Measurements from ENCODE around the gene ADISSP.

The ADISSP gene

GRCh38 chr20:3734111-3734843 is 33.3 kb downstream of the ADISSP start:
- DNase-seq, result no peak

- no peak for DNase-seq
Observed at GRCh38 chr20:3733119-3733995, 34.2 kb downstream of the ADISSP start.

- DNase-seq, result no peak
Observed at GRCh38 chr20:3732327-3733118, 35.0 kb downstream of the ADISSP start, which contains the start of gene HSPA12B. Gene HSPA12B (plus strand): TSS chr20:3732685. CDS start chr20:3738675, 5,990 bp downstream.

GRCh38 chr20:3731944-3732326 is 35.6 kb downstream of the ADISSP start:
- DNase-seq, result no peak

GRCh38 chr20:3730803-3731672 is 36.5 kb downstream of the ADISSP start:
- no peak for DNase-seq

- no peak for DNase-seq
Observed at GRCh38 chr20:3729811-3730540, 37.6 kb downstream of the ADISSP start.

GRCh38 chr20:3729378-3729777 is 38.2 kb downstream of the ADISSP start:
- DNase-seq, result no peak

GRCh38 chr20:3728876-3729275 is 38.7 kb downstream of the ADISSP start:
- DNase-seq, result no peak

- no peak for DNase-seq
Observed at GRCh38 chr20:3728354-3728753, 39.2 kb downstream of the ADISSP start.

- no peak for DNase-seq
Observed at GRCh38 chr20:3727401-3728021, 40.0 kb downstream of the ADISSP start.

- DNase-seq, result no peak
Observed at GRCh38 chr20:3724356-3724755, 43.2 kb downstream of the ADISSP start.

GRCh38 chr20:3723284-3723683 is 44.3 kb downstream of the ADISSP start:
- DNase-seq, result no peak

- DNase-seq, result no peak
Observed at GRCh38 chr20:3721912-3722311, 45.6 kb downstream of the ADISSP start.

GRCh38 chr20:3720626-3721025 is 46.9 kb downstream of the ADISSP start:
- no peak for DNase-seq

- no peak for DNase-seq
Observed at GRCh38 chr20:3720068-3720467, 47.5 kb downstream of the ADISSP start.

- DNase-seq, result no peak
Observed at GRCh38 chr20:3719046-3719445, 48.5 kb downstream of the ADISSP start.

- DNase-seq, result peak; percentile 21 to 30
Observed at GRCh38 chr20:3716195-3716834, 51.2 kb downstream of the ADISSP start.

- peak in 1 of 2 donors; percentile 28 for DNase-seq
Observed at GRCh38 chr20:3714092-3714491, 53.5 kb downstream of the ADISSP start.

GRCh38 chr20:3712279-3712873 is 55.2 kb downstream of the ADISSP start, which contains the start of gene SIGLEC1:
Gene SIGLEC1 (minus strand): TSS chr20:3712600. CDS start chr20:3707128, 5,472 bp downstream.
- DNase-seq, result peak; percentile 13 to 66

- DNase-seq, result no peak
Observed at GRCh38 chr20:3711484-3711941, 56.0 kb downstream of the ADISSP start.
